Measurements from ENCODE around the gene ATP5ME.

- TF ChIP-seq SP1 (IDR thresholded peaks at IDR 0.05) (peak; percentile 68), CTCF (IDR thresholded peaks at IDR 0.05; ENCODE audit: low read depth, low read length, missing input control) (no peak), TAF1 (conservative IDR thresholded peaks at IDR 0.05) (no peak), EGR1 (IDR thresholded peaks at IDR 0.05; ENCODE audit: low read depth in 2 of 2) (no peak), RAD21 (IDR thresholded peaks at IDR 0.05) (no peak)
Observed at GRCh38 chr4:687048-687970, 13.2 kb upstream of the ATP5ME start.

Data from liver (tissue), 3 donors.